GM23338 (cell line): ENCODE results near the gene EFNB2. TPM values are rescaled to one million over a fixed set of nuclear protein-coding genes. Genes with fewer than 3 reads are reported as not detected.

Source experiments
- ATAC-seq: fragments of 200-7000 bp; cut with Tn5 transposase; 3 replicates; pipeline ENCODE4 v1.9.1; 2020
- DNase-seq: peaks from one replicate; pipeline ENCODE4 v3.0.0-alpha.2; 2015; ENCODE audit warnings: low spot score
- H2AFZ ChIP-seq: fragments of 200-600 bp; sonication (generic); 2 replicates; pipeline ENCODE4 v1.8.0; 2016; ENCODE audit warnings: antibody characterized with exemption, mild to moderate bottlenecking, moderate library complexity
- H3F3A ChIP-seq: fragments of 200-600 bp; sonication (generic); replicated peaks from 2 replicates; pipeline ENCODE4 v1.8.0; 2017; ENCODE audit warnings: antibody characterized with exemption, mixed run types, low read depth
- H3K27ac ChIP-seq: fragments of 200-600 bp; sonication (generic); 2 replicates; pipeline ENCODE4 v1.6.1; 2016; ENCODE audit warnings: low read depth
- H3K27me3 ChIP-seq: fragments of 200-600 bp; sonication (generic); 2 replicates; pipeline ENCODE4 v1.8.0; 2016; ENCODE audit warnings: mild to moderate bottlenecking, mixed run types, moderate library complexity; ENCODE audit not compliant: insufficient read depth
- H3K36me3 ChIP-seq: fragments of 200-600 bp; sonication (generic); 2 replicates; pipeline ENCODE4 v1.8.0; 2016; ENCODE audit warnings: mild to moderate bottlenecking; ENCODE audit not compliant: insufficient read depth
- H3K4me1 ChIP-seq: fragments of 200-600 bp; sonication (generic); 2 replicates; pipeline ENCODE4 v1.8.0; 2016; ENCODE audit warnings: mild to moderate bottlenecking, moderate library complexity; ENCODE audit not compliant: insufficient read depth
- H3K4me2 ChIP-seq: fragments of 200-600 bp; sonication (generic); 2 replicates; pipeline ENCODE4 v1.7.1; 2017; ENCODE audit warnings: mixed run types
- H3K4me3 ChIP-seq: fragments of 200-600 bp; sonication (generic); 2 replicates; pipeline ENCODE4 v1.6.1; 2016; ENCODE audit warnings: mixed run types
- H3K79me2 ChIP-seq: fragments of 200-600 bp; sonication (generic); replicated peaks from 2 replicates; pipeline ENCODE4 v1.8.0; 2017; ENCODE audit warnings: mild to moderate bottlenecking; ENCODE audit not compliant: insufficient read depth
- H3K9me2 ChIP-seq: fragments of 200-600 bp; sonication (generic); 2 replicates; pipeline ENCODE4 v1.8.0; 2017; ENCODE audit not compliant: insufficient read depth
- H4K20me1 ChIP-seq: fragments of 200-600 bp; sonication (generic); replicated peaks from 2 replicates; pipeline ENCODE4 v1.8.0; 2017; ENCODE audit warnings: mild to moderate bottlenecking; ENCODE audit not compliant: insufficient read depth
- H3K27ac Mint-ChIP-seq: 2 replicates; pipeline ENCODE4 v1.8.0; 2020; ENCODE audit warnings: inconsistent platforms, mild to moderate bottlenecking, moderate library complexity, mixed read lengths
- H3K27me3 Mint-ChIP-seq: 3 replicates; pipeline ENCODE4 v1.8.0; 2022; ENCODE audit warnings: low read depth, mild to moderate bottlenecking, moderate library complexity, mixed read lengths, inconsistent platforms; ENCODE audit not compliant: insufficient read depth, poor library complexity
- H3K36me3 Mint-ChIP-seq: 3 replicates; pipeline ENCODE4 v1.8.0; 2021; ENCODE audit warnings: low read depth, mild to moderate bottlenecking, inconsistent platforms, moderate library complexity, mixed read lengths
- H3K4me1 Mint-ChIP-seq: 3 replicates; pipeline ENCODE4 v1.8.0; 2020; ENCODE audit warnings: mild to moderate bottlenecking, inconsistent platforms, mixed read lengths
- H3K4me3 Mint-ChIP-seq: 3 replicates; pipeline ENCODE4 v1.8.0; 2021; ENCODE audit warnings: moderate library complexity, mild to moderate bottlenecking, inconsistent platforms, mixed read lengths
- H3K9me3 Mint-ChIP-seq: 3 replicates; pipeline ENCODE4 v1.8.0; 2020; ENCODE audit warnings: moderate library complexity, mild to moderate bottlenecking, inconsistent platforms, mixed read lengths
- CTCF ChIP-seq, 2 experiments: fragments of 200-600 bp in 1 of 2; sonication (generic) in 1 of 2; conservative IDR thresholded peaks; 2 replicates each; pipeline versions ENCODE4 v1.5.1 to v1.6.1; 2016 to 2017; ENCODE audit warnings: antibody characterized with exemption in 2 of 2, low read depth in 2 of 2, mild to moderate bottlenecking in 2 of 2, moderate library complexity in 1 of 2
- ETS1 ChIP-seq: IDR thresholded peaks from 2 replicates; pipeline ENCODE4 v1.6.1; 2016; ENCODE audit warnings: antibody characterized with exemption
- EZH2phosphoT487 ChIP-seq: fragments of 200-600 bp; sonication (generic); IDR thresholded peaks from one replicate; pipeline ENCODE4 v1.8.1; 2018; ENCODE audit warnings: antibody characterized with exemption; ENCODE audit not compliant: unreplicated experiment
- NANOG ChIP-seq: IDR thresholded peaks from 2 replicates; pipeline ENCODE4 v1.6.1; 2016; ENCODE audit warnings: antibody characterized with exemption, borderline replicate concordance
- POLR2AphosphoS5 ChIP-seq: IDR thresholded peaks from 2 replicates; pipeline ENCODE4 v1.6.1; 2016; ENCODE audit warnings: antibody characterized with exemption, low read depth
- REST ChIP-seq: IDR thresholded peaks from one replicate; pipeline ENCODE4 v1.6.1; 2018; ENCODE audit warnings: antibody characterized with exemption; ENCODE audit not compliant: unreplicated experiment
- ZNF114 ChIP-seq: fragments of 250-450 bp; sonication (Bioruptor Pico); IDR thresholded peaks from 2 replicates; pipeline ENCODE4 v1.5.0; 2020; ENCODE audit warnings: mild to moderate bottlenecking, moderate library complexity
- ZNF331 ChIP-seq: fragments of 250-450 bp; sonication (Bioruptor Pico); IDR thresholded peaks from 2 replicates; pipeline ENCODE4 v1.5.0; 2020; ENCODE audit warnings: low read depth, mild to moderate bottlenecking, moderate library complexity
- ZNF462 ChIP-seq: fragments of 250-450 bp; sonication (Bioruptor Pico); IDR thresholded peaks from 2 replicates; pipeline ENCODE4 v1.5.0; 2020; ENCODE audit warnings: mild to moderate bottlenecking, moderate library complexity
- polyA plus RNA-seq: library from polyadenylated mRNA; unstranded; fragments of >200 nt; fragmentation: Nextera tagmentation; extraction: Ambion mirVana; gene quantifications from 2 replicates; pipeline ENCODE4 v1.2.1, GENCODE V29; 2016
- total RNA-seq: library from RNA; depleted of rRNA; stranded (reverse); fragments of >200 nt; shearing (Covaris generic); gene quantifications from 2 replicates; pipeline ENCODE4 v1.2.3, GENCODE V29; 2014

The EFNB2 gene
- total and polyA plus RNA-seq, 2 experiments from 2014 or later, result 5.7 to 10.9 TPM

- TF ChIP-seq CTCF (conservative IDR thresholded peaks at IDR 0.05; ENCODE audit: low read depth in 2 of 2) (no peak), ETS1 (no peak), ZNF114 (CRISPR knock-in tag) (no peak)
These were observed 12.7 kb upstream of the EFNB2 start (continued) for GRCh38 chr13:106548064-106548696.

- H3K36me3 ChIP-seq, result peaks cover 19% of the 10 kb centered on the region; the same call in 1 of the 2 replicates
- no peak overlapping the region for H2AFZ ChIP-seq
- no peak overlapping the region for H3K27ac ChIP-seq
- H3K27me3 ChIP-seq, result no peaks in the 10 kb centered on the region
- H3K9me2 ChIP-seq, result no peaks in the 10 kb centered on the region
- Mint-ChIP-seq H3K4me3 (no peak overlapping the region), H3K36me3 (peaks cover 28% of the 10 kb centered on the region; the same call in 2 of the 3 replicates), H3K27me3 (no peaks in the 10 kb centered on the region), H3K27ac (no peak overlapping the region), H3K4me1 (peaks cover 8% of the 10 kb centered on the region), H3K9me3 (no peaks in the 10 kb centered on the region)
- peaks cover 19% of the 10 kb centered on the region; the same call in 1 of the 2 replicates for H4K20me1 ChIP-seq
- DNase-seq (no peak), ATAC-seq (no peak)
- H3K4me2 ChIP-seq, result no peak overlapping the region
- H3K4me3 ChIP-seq, result no peak overlapping the region
- peaks cover 11% of the 10 kb centered on the region for H3K4me1 ChIP-seq
- peaks cover 31% of the 10 kb centered on the region for H3K79me2 ChIP-seq
- no peaks in the 10 kb centered on the region for H3F3A ChIP-seq
- TF ChIP-seq EZH2phosphoT487, result no peak
- TF ChIP-seq POLR2AphosphoS5, result no peak
- no peak for TF ChIP-seq REST
- no peak for TF ChIP-seq NANOG
- TF ChIP-seq ZNF331 (CRISPR knock-in tag), result no peak
- no peak for TF ChIP-seq CTCF (conservative IDR thresholded peaks at IDR 0.05; ENCODE audit: low read depth in 2 of 2)
- TF ChIP-seq ZNF114 (CRISPR knock-in tag), result no peak
- TF ChIP-seq ZNF462 (CRISPR knock-in tag), result no peak
These were observed 6.4 kb upstream of the EFNB2 start for GRCh38 chr13:106541826-106542225.
